Neural cell (in vitro differentiated cells): ENCODE results near the gene CBX6. TPM values are rescaled to one million over a fixed set of nuclear protein-coding genes. Genes with fewer than 3 reads are reported as not detected.

ENCODE experiments used
- H2AFZ ChIP-seq: fragments of 200-600, 300-800 bp; sonication (generic), shearing (Covaris generic); 2 replicates; pipeline ENCODE4 v1.6.0; 2014; ENCODE audit warnings: low read depth, mild to moderate bottlenecking, antibody characterized with exemption, low read length, moderate library complexity
- H3F3A ChIP-seq: fragments of 200-600 bp; shearing (Covaris generic); 2 replicates; pipeline ENCODE4 v1.6.1; 2016; ENCODE audit warnings: mild to moderate bottlenecking, moderate library complexity, mixed read lengths, antibody characterized with exemption, low read length; ENCODE audit not compliant: insufficient read depth, poor library complexity, severe bottlenecking
- H3K27ac ChIP-seq: fragments of 200-600, 300-800 bp; sonication (generic), shearing (Covaris generic); 2 replicates; pipeline ENCODE4 v1.5.1; 2014; ENCODE audit warnings: mild to moderate bottlenecking, low read length, moderate library complexity
- H3K27me3 ChIP-seq: fragments of 300-800, 200-600 bp; sonication (generic), shearing (Covaris generic); 2 replicates; pipeline ENCODE4 v1.6.0; 2014; ENCODE audit warnings: mild to moderate bottlenecking, low read depth, low read length, moderate library complexity; ENCODE audit not compliant: insufficient read depth
- H3K36me3 ChIP-seq: fragments of 300-800, 200-600 bp; sonication (generic), shearing (Covaris generic); 2 replicates; pipeline ENCODE4 v1.5.1; 2014; ENCODE audit warnings: mild to moderate bottlenecking, antibody characterized with exemption, low read length, moderate library complexity; ENCODE audit not compliant: insufficient read depth
- H3K4me2 ChIP-seq: fragments of 300-800, 200-600 bp; sonication (generic), shearing (Covaris generic); 2 replicates; pipeline ENCODE4 v1.6.0; 2014; ENCODE audit warnings: mild to moderate bottlenecking, low read length
- H3K4me3 ChIP-seq: fragments of 300-800, 200-600 bp; sonication (generic), shearing (Covaris generic); 2 replicates; pipeline ENCODE4 v1.5.1; 2014; ENCODE audit warnings: mild to moderate bottlenecking, low read length, moderate library complexity
- H3K79me2 ChIP-seq: fragments of 200-600 bp; shearing (Covaris generic); replicated peaks from 2 replicates; pipeline ENCODE4 v1.6.0; 2014; ENCODE audit warnings: mild to moderate bottlenecking, low read length, moderate library complexity; ENCODE audit not compliant: insufficient read depth
- H3K9ac ChIP-seq: fragments of 300-800, 200-600 bp; sonication (generic), shearing (Covaris generic); 2 replicates; pipeline ENCODE4 v1.6.1; 2016; ENCODE audit warnings: mild to moderate bottlenecking, low read length, mixed read lengths
- H3K9me2 ChIP-seq: fragments of 200-600 bp; shearing (Covaris generic); 2 replicates; pipeline ENCODE4 v1.6.1; 2016; ENCODE audit warnings: mild to moderate bottlenecking, low read length, mixed read lengths; ENCODE audit not compliant: insufficient read depth
- H3K9me3 ChIP-seq: fragments of 200-600, 300-800 bp; sonication (generic), shearing (Covaris generic); 2 replicates; pipeline ENCODE4 v1.6.1; 2016; ENCODE audit warnings: mild to moderate bottlenecking, mixed run types, low read length, moderate library complexity, mixed read lengths
- H4K20me1 ChIP-seq: fragments of 200-600 bp; shearing (Covaris generic); 2 replicates; pipeline ENCODE4 v1.6.1; 2016; ENCODE audit warnings: mild to moderate bottlenecking, mixed run types; ENCODE audit not compliant: insufficient read depth
- EP300 ChIP-seq: fragments of 450-650 bp; conservative IDR thresholded peaks from 2 replicates; pipeline ENCODE4 v1.6.1; 2014; ENCODE audit warnings: antibody characterized with exemption, mild to moderate bottlenecking, moderate library complexity; ENCODE audit not compliant: poor library complexity, severe bottlenecking
- EZH2 ChIP-seq: fragments of 200-600, 300-800 bp; shearing (Covaris generic), sonication (generic); IDR thresholded peaks from 2 replicates; pipeline ENCODE4 v1.6.1; 2014; ENCODE audit warnings: antibody characterized with exemption, low read length, borderline replicate concordance, mild to moderate bottlenecking; ENCODE audit not compliant: insufficient read depth, poor library complexity, severe bottlenecking
- MXI1 ChIP-seq: fragments of 450-650 bp; conservative IDR thresholded peaks from 2 replicates; pipeline ENCODE4 v1.6.1; 2014; ENCODE audit warnings: antibody characterized with exemption, mild to moderate bottlenecking; ENCODE audit not compliant: poor library complexity, severe bottlenecking
- POLR2AphosphoS5 ChIP-seq: IDR thresholded peaks from 2 replicates; pipeline ENCODE4 v1.6.1; 2012
- RAD21 ChIP-seq: fragments of 450-650 bp; conservative IDR thresholded peaks from 2 replicates; pipeline ENCODE4 v1.6.1; 2014; ENCODE audit warnings: antibody characterized with exemption, mild to moderate bottlenecking, moderate library complexity
- REST ChIP-seq: IDR thresholded peaks from 2 replicates; pipeline ENCODE4 v1.6.1; 2012; ENCODE audit warnings: borderline replicate concordance
- SMC3 ChIP-seq: fragments of 450-650 bp; conservative IDR thresholded peaks from 2 replicates; pipeline ENCODE4 v1.6.1; 2014; ENCODE audit warnings: antibody characterized with exemption, mild to moderate bottlenecking, moderate library complexity; ENCODE audit not compliant: poor library complexity
- TAF1 ChIP-seq: IDR thresholded peaks from 2 replicates; pipeline ENCODE4 v1.6.1; 2012; ENCODE audit warnings: low read depth
- polyA plus RNA-seq: library from polyadenylated mRNA; depleted of rRNA; stranded (reverse); fragments of >200 nt; gene quantifications from 2 replicates; pipeline ENCODE4 v1.2.3, GENCODE V29; 2014
- TF ChIP-seq, protein P1 (sequence below): fragments of 450-650 bp; IDR thresholded peaks from 2 replicates; pipeline ENCODE4 v1.5.1; 2014; ENCODE audit warnings: antibody characterized with exemption, mild to moderate bottlenecking, moderate library complexity; ENCODE audit not compliant: poor library complexity, severe bottlenecking

CBX6 gene
- polyA plus RNA-seq, 1 donor from 2014 or later, result 13.0 TPM

GRCh38 chr22:38891256-38891655 is 19.2 kb upstream of the CBX6 start:
- TF ChIP-seq EP300, result no peak
- TF ChIP-seq REST, result no peak
- no peak for TF ChIP-seq POLR2AphosphoS5
- TF ChIP-seq, protein P1, sequence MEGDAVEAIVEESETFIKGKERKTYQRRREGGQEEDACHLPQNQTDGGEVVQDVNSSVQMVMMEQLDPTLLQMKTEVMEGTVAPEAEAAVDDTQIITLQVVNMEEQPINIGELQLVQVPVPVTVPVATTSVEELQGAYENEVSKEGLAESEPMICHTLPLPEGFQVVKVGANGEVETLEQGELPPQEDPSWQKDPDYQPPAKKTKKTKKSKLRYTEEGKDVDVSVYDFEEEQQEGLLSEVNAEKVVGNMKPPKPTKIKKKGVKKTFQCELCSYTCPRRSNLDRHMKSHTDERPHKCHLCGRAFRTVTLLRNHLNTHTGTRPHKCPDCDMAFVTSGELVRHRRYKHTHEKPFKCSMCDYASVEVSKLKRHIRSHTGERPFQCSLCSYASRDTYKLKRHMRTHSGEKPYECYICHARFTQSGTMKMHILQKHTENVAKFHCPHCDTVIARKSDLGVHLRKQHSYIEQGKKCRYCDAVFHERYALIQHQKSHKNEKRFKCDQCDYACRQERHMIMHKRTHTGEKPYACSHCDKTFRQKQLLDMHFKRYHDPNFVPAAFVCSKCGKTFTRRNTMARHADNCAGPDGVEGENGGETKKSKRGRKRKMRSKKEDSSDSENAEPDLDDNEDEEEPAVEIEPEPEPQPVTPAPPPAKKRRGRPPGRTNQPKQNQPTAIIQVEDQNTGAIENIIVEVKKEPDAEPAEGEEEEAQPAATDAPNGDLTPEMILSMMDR, result no peak
- no peak for TF ChIP-seq RAD21
- TF ChIP-seq EZH2, result no peak
- TF ChIP-seq TAF1, result no peak
- no peak for TF ChIP-seq SMC3
- TF ChIP-seq MXI1, result no peak
- H3K9me2 ChIP-seq, result no peaks in the 10 kb centered on the region
- no peak overlapping the region for H3K4me2 ChIP-seq
- H3F3A ChIP-seq, result no peaks in the 10 kb centered on the region
- H3K27ac ChIP-seq, result no peak overlapping the region
- no peak overlapping the region for H2AFZ ChIP-seq
- no peaks in the 10 kb centered on the region for H3K79me2 ChIP-seq
- H3K36me3 ChIP-seq, result no peaks in the 10 kb centered on the region
- no peaks in the 10 kb centered on the region for H3K9me3 ChIP-seq
- no peaks in the 10 kb centered on the region for H3K27me3 ChIP-seq
- no peak overlapping the region for H3K4me3 ChIP-seq
- no peaks in the 10 kb centered on the region for H4K20me1 ChIP-seq
- H3K9ac ChIP-seq, result no peak overlapping the region

- TF ChIP-seq EP300, result no peak
- TF ChIP-seq, protein P1, result no peak
- TF ChIP-seq SMC3, result no peak
- TF ChIP-seq EZH2, result no peak
- no peak for TF ChIP-seq POLR2AphosphoS5
- TF ChIP-seq MXI1, result no peak
- H3F3A ChIP-seq, result no peaks in the 10 kb centered on the region
Measured at GRCh38 chr22:38890377-38890776, 18.4 kb upstream of the CBX6 start.

More at GRCh38 chr22:38890377-38890776, 18.4 kb upstream of the CBX6 start:
- no peaks in the 10 kb centered on the region for H3K36me3 ChIP-seq
- H3K27me3 ChIP-seq, result no peaks in the 10 kb centered on the region
- H4K20me1 ChIP-seq, result no peaks in the 10 kb centered on the region
- no peaks in the 10 kb centered on the region for H3K79me2 ChIP-seq
- H3K27ac ChIP-seq, result no peak overlapping the region
- no peak overlapping the region for H3K4me2 ChIP-seq
- H3K9ac ChIP-seq, result no peak overlapping the region
- no peaks in the 10 kb centered on the region for H3K9me2 ChIP-seq
- no peaks in the 10 kb centered on the region for H3K9me3 ChIP-seq
- no peak overlapping the region for H2AFZ ChIP-seq
- H3K4me3 ChIP-seq, result no peak overlapping the region
